ENCODE results near the gene DCC.

GRCh38 chr18:52415131-52415530 is 75.1 kb downstream of the DCC start:
- no peak for TF ChIP-seq GATA2 (IDR thresholded peaks at IDR 0.05; ENCODE audit: low read depth, low read length)
- TF ChIP-seq GATA3 (IDR thresholded peaks at IDR 0.05; ENCODE audit: low read depth, low read length): no peak
